ENCODE results near the gene SMCO2. TPM values are rescaled to one million over a fixed set of nuclear protein-coding genes. Genes with fewer than 3 reads are reported as not detected.

The SMCO2 gene
- total RNA-seq, 6 donors from 2014 or later: 0.27 to 0.34 TPM; not detected in 4

- no peak for TF ChIP-seq EP300 (IDR thresholded peaks at IDR 0.05)
- TF ChIP-seq POLR2A (IDR thresholded peaks at IDR 0.05): no peak
- TF ChIP-seq POLR2AphosphoS5 (IDR thresholded peaks at IDR 0.05): no peak
- TF ChIP-seq CTCF (IDR thresholded peaks at IDR 0.05): no peak
- DNase-seq (no peak), ATAC-seq (ENCODE audit: low FRiP score in 2 of 2) (no peak)
- H3K4me3 ChIP-seq: no peak overlapping the region
- no peaks in the 10 kb centered on the region for H3K9me3 ChIP-seq
- H3K27ac ChIP-seq: no peak overlapping the region
- H3K36me3 ChIP-seq: no peaks in the 10 kb centered on the region
- H3K27me3 ChIP-seq: no peaks in the 10 kb centered on the region
- H3K4me1 ChIP-seq: no peaks in the 10 kb centered on the region
These were observed 40.4 kb downstream of the SMCO2 start for GRCh38 chr12:27486961-27487360.

DNA sequence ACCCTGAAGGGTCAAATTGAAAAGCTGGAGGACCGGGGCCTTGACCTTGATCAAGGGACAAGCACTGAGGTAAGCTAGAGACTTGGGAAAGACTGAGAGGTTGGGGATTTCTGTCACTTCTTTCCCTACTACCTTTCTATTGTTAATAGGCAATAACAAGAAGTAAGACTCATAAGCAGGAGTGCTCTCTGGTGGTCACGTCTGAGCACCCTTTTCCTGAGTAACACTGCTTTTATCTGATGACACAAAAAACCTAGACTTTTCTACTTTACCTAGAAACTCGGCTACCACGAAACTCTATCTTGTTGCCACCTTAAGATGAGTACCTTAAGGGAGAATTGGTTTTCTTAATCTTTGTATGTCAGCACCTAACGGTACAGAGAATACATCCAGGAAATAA, 41.9 kb downstream of the SMCO2 start:
- no peak for DNase-seq
- no peaks in the 10 kb centered on the region for H3K36me3 ChIP-seq
- no peaks in the 10 kb centered on the region for H3K9me3 ChIP-seq
- H3K27ac ChIP-seq: no peak overlapping the region
- WGBS, 2 donors: 61 to 79% methylated on average over 5 of the region's 5 CpGs
- no peak for ATAC-seq (ENCODE audit: low FRiP score in 2 of 2)
- no peaks in the 10 kb centered on the region for H3K4me1 ChIP-seq
- no peak for TF ChIP-seq EP300 (IDR thresholded peaks at IDR 0.05)
- TF ChIP-seq POLR2AphosphoS5 (IDR thresholded peaks at IDR 0.05): no peak
- no peak for TF ChIP-seq CTCF (IDR thresholded peaks at IDR 0.05)
- TF ChIP-seq POLR2A (IDR thresholded peaks at IDR 0.05): no peak
- no peak overlapping the region for H3K4me3 ChIP-seq
- H3K27me3 ChIP-seq: no peaks in the 10 kb centered on the region

GRCh38 chr12:27491226-27491625, 44.7 kb downstream of the SMCO2 start:
- Histone ChIP-seq H3K4me1 (no peaks in the 10 kb centered on the region), H3K27ac (no peak overlapping the region), H3K27me3 (no peaks in the 10 kb centered on the region), H3K9me3 (no peaks in the 10 kb centered on the region), H3K36me3 (no peaks in the 10 kb centered on the region), H3K4me3 (no peak overlapping the region)
- ATAC-seq (ENCODE audit: low FRiP score in 2 of 2) (no peak), DNase-seq (no peak)
- TF ChIP-seq EP300 (IDR thresholded peaks at IDR 0.05) (no peak), POLR2A (IDR thresholded peaks at IDR 0.05) (no peak), CTCF (IDR thresholded peaks at IDR 0.05) (no peak), POLR2AphosphoS5 (IDR thresholded peaks at IDR 0.05) (no peak)
- 76 to 86% methylated on average over 2 of the region's 2 CpGs for WGBS, 2 donors

DNA sequence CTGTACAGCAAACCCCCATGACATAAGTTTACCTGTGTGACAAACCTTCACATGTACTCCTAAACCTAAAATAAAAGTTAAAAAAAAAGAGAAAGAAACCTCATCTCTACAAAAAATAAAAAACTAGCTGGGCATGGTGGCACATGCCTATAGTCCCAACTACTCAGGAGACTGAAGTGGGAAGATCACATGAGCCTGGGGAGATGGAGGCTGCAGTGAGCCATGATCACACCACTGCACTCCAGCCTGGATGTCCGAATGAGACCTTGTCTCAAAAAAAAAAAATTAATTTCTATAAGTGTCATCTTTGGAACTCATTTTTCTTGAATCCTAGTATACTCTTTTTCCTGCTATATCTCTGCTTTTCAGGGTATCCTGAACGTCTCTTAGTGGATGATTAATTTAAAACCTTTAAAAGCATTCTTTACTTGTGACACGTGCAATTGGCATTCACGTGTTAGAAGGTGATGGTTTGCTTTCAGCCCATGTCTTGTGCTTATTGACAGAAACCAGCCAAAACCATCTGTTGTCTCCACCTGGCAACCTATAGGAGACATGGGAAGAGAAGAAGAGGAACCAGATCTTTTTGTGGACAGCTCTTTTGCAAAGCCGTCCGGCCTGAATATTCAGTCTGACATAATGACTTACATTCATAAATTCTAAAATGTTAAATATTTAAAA, 46.9 kb downstream of the SMCO2 start:
- 76% methylated on average over 6 of the region's 6 CpGs for WGBS, 2 donors
- ATAC-seq (ENCODE audit: low FRiP score in 2 of 2): no peak
- no peak overlapping the region for H3K27ac ChIP-seq

More for the DNA sequence above, 46.9 kb downstream of the SMCO2 start:
- Histone ChIP-seq H3K4me3 (no peak overlapping the region), H3K4me1 (no peaks in the 10 kb centered on the region), H3K9me3 (no peaks in the 10 kb centered on the region), H3K36me3 (no peaks in the 10 kb centered on the region), H3K27me3 (no peaks in the 10 kb centered on the region)
- TF ChIP-seq CTCF (IDR thresholded peaks at IDR 0.05): no peak
- TF ChIP-seq POLR2AphosphoS5 (IDR thresholded peaks at IDR 0.05): no peak
- no peak for TF ChIP-seq EP300 (IDR thresholded peaks at IDR 0.05)
- TF ChIP-seq POLR2A (IDR thresholded peaks at IDR 0.05): no peak
- DNase-seq: no peak

Data from upper lobe of left lung (tissue), 6 donors.